K562 (cell line): ENCODE results near the gene SLC31A2. TPM values are rescaled to one million over a fixed set of nuclear protein-coding genes. Genes with fewer than 3 reads are reported as not detected.

Experiments used
- ATAC-seq: fragments of 200-7000 bp; cut with Tn5 transposase; 3 replicates; pipeline ENCODE4 v1.9.1; 2020; ENCODE audit warnings: moderate library complexity
- BruUV-seq: library from RNA; stranded (reverse); fragments of 400-500 nt; replicated peaks from 2 replicates; lab custom pipeline; 2021; lab: Mats Ljungman, UMichigan
- CTCF ChIA-PET: fragments of 300-600 bp; formaldehyde crosslinking; extraction: SDS; loops from one replicate; lab custom pipeline; 2021; ENCODE audit warnings: low intra/inter-chr PET ratio; lab: Yijun Ruan, JAX
- POLR2A ChIA-PET: fragments of 300-600, 350-650 bp; sonication (Branson Sonifier 250); formaldehyde crosslinking; extraction: SDS; loops from one replicate; lab custom pipeline; 2021; ENCODE audit warnings: antibody characterized with exemption, inconsistent platforms; lab: Yijun Ruan, JAX
- DNase-seq, 4 experiments: peaks; one replicate each; pipeline versions ENCODE4 v3.0.0 to v3.0.0-alpha.2; 2011 to 2018; ENCODE audit warnings: low spot score in 3 of 4, mixed read lengths in 3 of 4; ENCODE audit errors: extremely low read depth in 1 of 4
- FAIRE-seq: peaks from 2 replicates; lab custom pipeline; 2011; peaks lifted over from hg19 to GRCh38; lab: Jason Lieb, UNC
- H2AFZ ChIP-seq: 2 replicates; pipeline ENCODE4 v1.6.0; 2011; ENCODE audit warnings: low read depth, low read length, control low read depth, inconsistent platforms
- H3K27ac ChIP-seq: fragments of 200-600 bp; 3 replicates; pipeline ENCODE4 v1.8.0; 2011; ENCODE audit warnings: low read depth, mild to moderate bottlenecking, control low read depth, inconsistent platforms, low read length, moderate library complexity, mixed read lengths; ENCODE audit errors: extremely low read depth
- H3K27me3 ChIP-seq, 2 experiments: fragments of 300-600 bp in 1 of 2; 2 replicates in 1 of 2; 3 replicates in 1 of 2; pipeline versions ENCODE4 v1.6.0 to v1.8.0; 2011; ENCODE audit warnings: inconsistent platforms in 2 of 2, low read length in 2 of 2, mild to moderate bottlenecking in 1 of 2, mixed read lengths in 1 of 2, moderate library complexity in 1 of 2; ENCODE audit not compliant: control insufficient read depth in 2 of 2, insufficient read depth in 2 of 2
- H3K36me3 ChIP-seq: fragments of 300-600 bp; 3 replicates; pipeline ENCODE4 v1.8.0; 2011; ENCODE audit warnings: mild to moderate bottlenecking, low read length, inconsistent platforms; ENCODE audit not compliant: control insufficient read depth, insufficient read depth
- H3K4me1 ChIP-seq, 2 experiments: fragments of 200-600 bp in 1 of 2; replicated peaks in 1 of 2; 2 replicates in 1 of 2; 3 replicates in 1 of 2; pipeline versions ENCODE4 v1.5.1 to v1.8.0; 2011; ENCODE audit warnings: inconsistent platforms in 2 of 2, low read length in 2 of 2, mild to moderate bottlenecking in 1 of 2, mixed read lengths in 1 of 2, moderate library complexity in 1 of 2; ENCODE audit not compliant: control insufficient read depth in 2 of 2, insufficient read depth in 2 of 2
- H3K4me2 ChIP-seq: 2 replicates; pipeline ENCODE4 v1.6.1; 2011; ENCODE audit warnings: low read length, control low read depth, inconsistent platforms, mixed read lengths; ENCODE audit not compliant: insufficient read depth
- H3K4me3 ChIP-seq: fragments of 200-600 bp; sonication (generic), shearing (Covaris generic); 2 replicates; pipeline ENCODE4 v1.5.1; 2016; ENCODE audit warnings: control low read depth, inconsistent platforms
- H3K79me2 ChIP-seq: fragments of 200-600 bp; 3 replicates; pipeline ENCODE4 v1.8.0; 2011; ENCODE audit warnings: low read length, inconsistent platforms; ENCODE audit not compliant: control insufficient read depth, insufficient read depth
- H3K9ac ChIP-seq, 2 experiments: 2 replicates each; pipeline versions ENCODE4 v1.6.0 to v1.6.1; 2011; ENCODE audit warnings: low read depth in 2 of 2, low read length in 2 of 2, control low read depth in 1 of 2, inconsistent platforms in 1 of 2, mild to moderate bottlenecking in 1 of 2, mixed read lengths in 1 of 2; ENCODE audit not compliant: insufficient read depth in 1 of 2
- H3K9me1 ChIP-seq: one replicate; pipeline ENCODE4 v1.6.0; 2011; ENCODE audit warnings: inconsistent platforms, mild to moderate bottlenecking, low read length, moderate library complexity; ENCODE audit not compliant: control insufficient read depth, insufficient read depth
- H3K9me3 ChIP-seq: replicated peaks from 2 replicates; pipeline ENCODE4 v1.5.1; 2011; ENCODE audit warnings: low read depth, low read length, inconsistent platforms; ENCODE audit not compliant: control insufficient read depth, insufficient read depth
- H4K20me1 ChIP-seq: replicated peaks from 2 replicates; pipeline ENCODE4 v1.6.1; 2011; ENCODE audit warnings: low read length, inconsistent platforms, mixed read lengths; ENCODE audit not compliant: control insufficient read depth, insufficient read depth
- RFX5 ChIP-seq: IDR thresholded peaks from 2 replicates; pipeline ENCODE4 v1.6.1; 2011; ENCODE audit warnings: low read depth, mild to moderate bottlenecking, improper control_type of control experiment, low read length
- RHOXF2B ChIP-seq: fragments of 250-450 bp; sonication (Bioruptor Pico); conservative IDR thresholded peaks from 2 replicates; pipeline ENCODE4 v1.5.1; 2021
- in situ Hi-C: fragments of 300-500 bp; cut with MboI; formaldehyde crosslinking; loops from 4 replicates; pipeline ENCODE4 v1.15.0; 2018; ENCODE audit warnings: inconsistent platforms, mixed read lengths
- intact Hi-C: fragments of 100-400 bp; cut with micrococcal nuclease; formaldehyde crosslinking; loops from 2 replicates; pipeline ENCODE4 v1.14.2; 2022
- polyA plus RNA-seq, 8 experiments: library from polyadenylated mRNA; depleted of rRNA in 4 of 8; stranded (reverse) in 5 of 8; unstranded in 3 of 8; fragments of >200 nt; fragmentation: Nextera tagmentation in 2 of 8; fragmentation: Illumina TruSeq in 1 of 8; extraction: Ambion mirVana in 2 of 8; extraction: Trizol in 1 of 8; gene quantifications; 2 replicates each; pipeline versions ENCODE4 v1.2.1 to v1.2.3, GENCODE V29; 2011 to 2014; ENCODE audit warnings: inconsistent platforms in 1 of 8, missing spikeins in 1 of 8
- total RNA-seq, 7 experiments: library from RNA; depleted of rRNA in 6 of 7; stranded (reverse); fragments of >200 nt in 6 of 7; fragmentation: Illumina TruSeq in 2 of 7; extraction: Trizol in 2 of 7; gene quantifications; 2 replicates each; pipeline versions ENCODE4 v1.2.1 to v1.2.3, GENCODE V29; 2011 to 2021; ENCODE audit warnings: low replicate concordance in 1 of 7
- TF ChIP-seq, protein P1 (sequence below), 2 experiments: fragments of 450-650 bp in 1 of 2; sonication (generic) in 1 of 2; formaldehyde crosslinking in 1 of 2; IDR thresholded peaks; 2 replicates each; pipeline versions ENCODE4 v1.7.1 to v1.9.0; 2016 to 2022; ENCODE audit warnings: inconsistent platforms in 1 of 2, mild to moderate bottlenecking in 1 of 2, missing genetic modification reagents in 1 of 2

The SLC31A2 gene
- total and polyA plus RNA-seq, 9 of the 15 experiments (the other 6 are each of a cell fraction or from before 2014, with no cell fraction given): 1.5 to 4.3 (median 2.3) TPM

DNA sequence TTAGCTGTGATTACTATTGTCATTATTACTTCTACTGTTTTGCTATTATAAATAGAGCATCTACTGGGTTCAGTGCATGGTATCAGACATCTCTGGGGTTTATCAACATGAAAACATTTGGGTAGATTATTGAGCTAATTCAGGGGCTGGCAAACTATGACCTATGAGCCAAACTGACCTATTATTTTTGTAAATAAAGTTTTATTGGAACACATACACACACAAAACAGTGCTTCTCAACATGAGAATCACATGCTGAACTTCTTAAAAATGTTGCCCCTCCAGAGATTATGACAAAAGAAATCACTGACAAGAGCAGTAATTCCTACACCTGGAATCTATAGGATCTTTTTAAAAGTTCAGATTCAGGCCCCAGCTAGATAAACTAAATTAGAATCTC is 30.4 kb downstream of the SLC31A2 start:
- H3K9me3 ChIP-seq: no peaks in the 10 kb centered on the region
- TF ChIP-seq RHOXF2B: no peak
- TF ChIP-seq RFX5: no peak
- TF ChIP-seq, protein P1, sequence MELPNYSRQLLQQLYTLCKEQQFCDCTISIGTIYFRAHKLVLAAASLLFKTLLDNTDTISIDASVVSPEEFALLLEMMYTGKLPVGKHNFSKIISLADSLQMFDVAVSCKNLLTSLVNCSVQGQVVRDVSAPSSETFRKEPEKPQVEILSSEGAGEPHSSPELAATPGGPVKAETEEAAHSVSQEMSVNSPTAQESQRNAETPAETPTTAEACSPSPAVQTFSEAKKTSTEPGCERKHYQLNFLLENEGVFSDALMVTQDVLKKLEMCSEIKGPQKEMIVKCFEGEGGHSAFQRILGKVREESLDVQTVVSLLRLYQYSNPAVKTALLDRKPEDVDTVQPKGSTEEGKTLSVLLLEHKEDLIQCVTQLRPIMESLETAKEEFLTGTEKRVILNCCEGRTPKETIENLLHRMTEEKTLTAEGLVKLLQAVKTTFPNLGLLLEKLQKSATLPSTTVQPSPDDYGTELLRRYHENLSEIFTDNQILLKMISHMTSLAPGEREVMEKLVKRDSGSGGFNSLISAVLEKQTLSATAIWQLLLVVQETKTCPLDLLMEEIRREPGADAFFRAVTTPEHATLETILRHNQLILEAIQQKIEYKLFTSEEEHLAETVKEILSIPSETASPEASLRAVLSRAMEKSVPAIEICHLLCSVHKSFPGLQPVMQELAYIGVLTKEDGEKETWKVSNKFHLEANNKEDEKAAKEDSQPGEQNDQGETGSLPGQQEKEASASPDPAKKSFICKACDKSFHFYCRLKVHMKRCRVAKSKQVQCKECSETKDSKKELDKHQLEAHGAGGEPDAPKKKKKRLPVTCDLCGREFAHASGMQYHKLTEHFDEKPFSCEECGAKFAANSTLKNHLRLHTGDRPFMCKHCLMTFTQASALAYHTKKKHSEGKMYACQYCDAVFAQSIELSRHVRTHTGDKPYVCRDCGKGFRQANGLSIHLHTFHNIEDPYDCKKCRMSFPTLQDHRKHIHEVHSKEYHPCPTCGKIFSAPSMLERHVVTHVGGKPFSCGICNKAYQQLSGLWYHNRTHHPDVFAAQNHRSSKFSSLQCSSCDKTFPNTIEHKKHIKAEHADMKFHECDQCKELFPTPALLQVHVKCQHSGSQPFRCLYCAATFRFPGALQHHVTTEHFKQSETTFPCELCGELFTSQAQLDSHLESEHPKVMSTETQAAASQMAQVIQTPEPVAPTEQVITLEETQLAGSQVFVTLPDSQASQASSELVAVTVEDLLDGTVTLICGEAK (IDR thresholded peaks at IDR 0.05): peak; percentile 88
- TF ChIP-seq, protein P1 (CRISPR knock-in tag; IDR thresholded peaks at IDR 0.05): no peak
- BruUV-seq: no TSS peak
- H3K27me3 ChIP-seq: no peaks in the 10 kb centered on the region
- intact Hi-C loops: no loop called here
- no peaks in the 10 kb centered on the region for H3K79me2 ChIP-seq
- FAIRE-seq (no peak), ATAC-seq (no peak), DNase-seq (no peak)
- H3K4me3 ChIP-seq: no peak overlapping the region
- ChIA-PET POLR2A (no interaction called here), CTCF (no interaction called here)
- H3K27ac ChIP-seq: no peak overlapping the region
- H3K36me3 ChIP-seq: peaks cover 93% of the 10 kb centered on the region
- no peak overlapping the region for H3K4me2 ChIP-seq
- no peaks in the 10 kb centered on the region for H3K4me1 ChIP-seq
- no peaks in the 10 kb centered on the region for H4K20me1 ChIP-seq
- H2AFZ ChIP-seq: no peak overlapping the region
- H3K9ac ChIP-seq: no peak overlapping the region
- no peaks in the 10 kb centered on the region for H3K9me1 ChIP-seq
- in situ Hi-C loops: no loop called here
